PFSK-1 (cell line): Measurements from ENCODE around the gene ACOT7.

ENCODE experiments used
- POLR2AphosphoS5 ChIP-seq: IDR thresholded peaks from 2 replicates; pipeline ENCODE4 v1.6.1; 2012; ENCODE audit warnings: low read depth, mild to moderate bottlenecking, control low read depth, low read length, moderate library complexity
- REST ChIP-seq, 2 experiments: IDR thresholded peaks; 2 replicates each; pipeline versions ENCODE4 v1.6.1 to v1.8.0; 2011 to 2012; ENCODE audit warnings: low read depth in 2 of 2, low read length in 2 of 2, control low read depth in 1 of 2, inconsistent platforms in 1 of 2, mild to moderate bottlenecking in 1 of 2, moderate library complexity in 1 of 2; ENCODE audit not compliant: insufficient read depth in 1 of 2
- TAF1 ChIP-seq: IDR thresholded peaks from 2 replicates; pipeline ENCODE4 v1.6.1; 2012; ENCODE audit warnings: low read length, control low read depth, borderline replicate concordance; ENCODE audit not compliant: insufficient read depth

DNA sequence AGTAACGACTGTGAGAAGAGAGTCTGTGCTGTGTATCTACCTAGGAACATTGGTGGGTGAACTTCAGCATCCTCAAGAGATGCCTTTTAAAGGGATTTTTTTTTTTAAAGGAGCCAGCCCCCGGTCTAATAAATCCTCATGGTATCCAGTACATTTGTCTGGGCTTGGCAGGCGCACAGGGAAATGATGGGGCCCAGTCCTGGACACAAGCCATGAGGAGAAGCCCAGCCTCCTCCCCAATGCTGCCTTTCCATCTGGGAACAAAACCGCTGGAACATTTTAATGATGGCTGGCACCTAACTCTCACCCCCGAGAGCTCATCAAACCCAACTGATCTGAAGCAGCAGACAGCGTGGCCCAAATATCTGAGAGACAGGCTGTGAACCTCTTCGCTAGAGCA is 64.2 kb downstream of the ACOT7 start:
- TF ChIP-seq REST (IDR thresholded peaks at IDR 0.05; ENCODE audit: insufficient read depth in 1 of 2, low read depth in 2 of 2, low read length in 2 of 2) = no peak
- TF ChIP-seq POLR2AphosphoS5 = no peak
- no peak for TF ChIP-seq TAF1
